ENCODE measurements around the gene LINGO3. TPM values are rescaled to one million over a fixed set of nuclear protein-coding genes. Genes with fewer than 3 reads are reported as not detected.
"Not testable (repeated sequence)": the region's sequence is repeated elsewhere in the genome, so short reads cannot be mapped to it uniquely, and the experiment has no call there.

The LINGO3 gene
- total RNA-seq, 1 experiment from 2014 or later, result not detected

GRCh38 chr19:2282062-2282861, 25.7 kb downstream of the LINGO3 start, which contains the start of gene PEAK3:
TSS of gene PEAK3 (minus strand) at chr19:2282175. CDS start at chr19:2280931, 1,244 bp downstream.
- DNase-seq (ENCODE audit: low read depth), result peak; percentile 71

DNA sequence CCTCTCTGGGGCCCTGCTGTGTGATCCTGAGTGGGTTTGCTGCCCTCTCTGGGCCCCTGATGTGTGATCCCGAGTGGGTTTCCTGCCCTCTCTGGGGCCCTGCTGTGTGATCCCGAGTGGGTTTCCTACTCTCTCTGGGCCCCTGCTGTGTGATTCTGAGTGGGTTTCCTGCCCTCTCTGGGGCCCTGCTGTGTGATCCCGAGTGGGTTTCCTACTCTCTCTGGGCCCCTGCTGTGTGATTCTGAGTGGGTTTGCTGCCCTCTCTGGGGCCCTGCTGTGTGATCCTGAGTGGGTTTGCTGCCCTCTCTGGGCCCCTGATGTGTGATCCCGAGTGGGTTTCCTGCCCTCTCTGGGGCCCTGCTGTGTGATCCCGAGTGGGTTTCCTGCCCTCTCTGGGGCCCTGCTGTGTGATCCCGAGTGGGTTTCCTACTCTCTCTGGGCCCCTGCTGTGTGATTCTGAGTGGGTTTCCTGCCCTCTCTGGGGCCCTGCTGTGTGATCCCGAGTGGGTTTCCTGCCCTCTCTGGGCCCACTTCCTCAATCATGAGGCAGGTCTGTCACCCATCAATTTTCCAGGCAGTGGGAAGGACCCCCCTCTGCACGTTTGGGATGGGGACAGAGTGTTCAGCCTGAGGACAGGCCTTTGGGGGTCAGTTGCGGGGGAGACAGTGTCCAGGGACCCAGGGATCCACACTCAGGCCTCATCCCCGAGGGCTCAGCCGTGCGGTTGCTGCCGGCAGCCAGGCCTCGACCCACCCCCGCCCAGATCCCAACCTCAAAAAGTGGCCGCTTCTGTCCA, 26.5 kb downstream of the LINGO3 start:
- not testable (repeated sequence) for DNase-seq (ENCODE audit: low read depth)

- no peak for DNase-seq (ENCODE audit: low read depth)
Observed at GRCh38 chr19:2280633-2281264, 27.2 kb downstream of the LINGO3 start.

- peak; percentile 45 for DNase-seq (ENCODE audit: low read depth)
Observed at GRCh38 chr19:2278459-2279158, 29.3 kb downstream of the LINGO3 start.

GRCh38 chr19:2277138-2277537, 30.8 kb downstream of the LINGO3 start:
- no peak for DNase-seq (ENCODE audit: low read depth)

- no peak for DNase-seq (ENCODE audit: low read depth)
Observed at GRCh38 chr19:2276429-2276986, 31.4 kb downstream of the LINGO3 start.

GRCh38 chr19:2275588-2276428, 32.1 kb downstream of the LINGO3 start:
- no peak for DNase-seq (ENCODE audit: low read depth)

- DNase-seq (ENCODE audit: low read depth), result peak; percentile 82
Observed at GRCh38 chr19:2274931-2275535, 32.9 kb downstream of the LINGO3 start.

DNA sequence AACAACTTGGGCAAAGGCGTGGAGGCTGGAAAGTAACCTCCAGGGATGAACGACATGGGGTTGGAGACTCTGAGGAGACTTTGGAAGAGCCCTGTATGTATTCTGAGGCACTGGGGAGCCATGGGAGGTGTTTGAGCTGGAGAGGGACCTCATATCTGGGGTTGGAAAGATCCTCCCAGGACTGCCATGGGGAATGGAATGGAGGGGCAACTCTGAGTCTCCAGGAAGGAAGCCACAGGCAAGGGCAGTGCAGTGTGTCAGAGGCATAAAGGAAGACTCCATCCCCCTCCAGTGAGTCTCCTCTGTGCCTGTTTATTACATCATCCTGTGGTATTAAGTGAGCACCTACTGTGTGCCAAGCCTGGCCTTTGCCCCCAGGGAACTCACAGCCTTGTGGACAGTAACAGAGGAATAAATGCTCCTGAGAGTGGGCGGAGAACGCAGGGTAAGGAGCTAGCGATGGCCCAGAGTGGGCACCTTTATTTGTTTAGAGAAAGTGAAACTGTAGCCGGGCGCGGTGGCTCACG, 33.7 kb downstream of the LINGO3 start:
- peak; percentile 45 for DNase-seq (ENCODE audit: low read depth)

DNA sequence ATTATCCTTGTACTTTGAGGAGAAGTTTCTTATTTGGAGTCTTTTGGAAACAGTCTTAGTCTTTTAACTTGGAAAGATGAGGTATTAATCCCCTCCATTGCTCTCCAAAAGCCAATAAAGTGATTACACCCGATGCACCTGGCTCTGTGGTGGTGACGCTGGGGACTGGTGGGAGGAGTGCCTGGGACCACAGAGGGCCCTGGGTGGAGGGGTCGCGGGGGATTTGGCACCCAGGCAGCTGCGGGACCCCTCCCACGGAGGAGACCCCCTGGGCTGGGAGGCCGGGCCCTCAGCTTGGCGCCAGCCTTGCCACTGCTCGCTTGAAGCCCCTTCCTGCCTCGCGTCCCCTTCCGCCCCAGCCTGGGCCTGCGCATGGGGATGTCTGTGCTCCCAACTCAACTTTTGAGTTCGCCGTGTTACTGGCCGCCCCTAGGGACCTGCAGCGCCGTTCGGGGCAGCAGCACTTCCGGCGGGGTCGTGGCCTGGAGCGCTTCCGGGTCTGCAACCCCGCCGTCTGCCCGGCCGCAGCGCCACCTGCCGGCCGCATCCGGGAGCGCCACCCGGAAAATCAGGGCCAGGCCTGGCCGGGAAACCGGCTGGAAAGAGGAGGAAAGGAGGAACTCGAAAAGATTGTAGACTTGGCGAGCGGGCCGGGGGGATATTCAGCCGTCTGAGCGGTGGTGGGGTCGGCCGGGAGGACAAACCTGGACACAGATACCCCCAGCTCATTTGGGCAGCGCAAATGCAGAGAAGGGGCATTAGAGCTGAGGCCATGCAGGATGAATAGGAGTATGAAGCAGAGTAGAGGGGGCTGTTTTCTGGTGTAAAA, 34.4 kb downstream of the LINGO3 start:
- no peak for DNase-seq (ENCODE audit: low read depth)

DNA sequence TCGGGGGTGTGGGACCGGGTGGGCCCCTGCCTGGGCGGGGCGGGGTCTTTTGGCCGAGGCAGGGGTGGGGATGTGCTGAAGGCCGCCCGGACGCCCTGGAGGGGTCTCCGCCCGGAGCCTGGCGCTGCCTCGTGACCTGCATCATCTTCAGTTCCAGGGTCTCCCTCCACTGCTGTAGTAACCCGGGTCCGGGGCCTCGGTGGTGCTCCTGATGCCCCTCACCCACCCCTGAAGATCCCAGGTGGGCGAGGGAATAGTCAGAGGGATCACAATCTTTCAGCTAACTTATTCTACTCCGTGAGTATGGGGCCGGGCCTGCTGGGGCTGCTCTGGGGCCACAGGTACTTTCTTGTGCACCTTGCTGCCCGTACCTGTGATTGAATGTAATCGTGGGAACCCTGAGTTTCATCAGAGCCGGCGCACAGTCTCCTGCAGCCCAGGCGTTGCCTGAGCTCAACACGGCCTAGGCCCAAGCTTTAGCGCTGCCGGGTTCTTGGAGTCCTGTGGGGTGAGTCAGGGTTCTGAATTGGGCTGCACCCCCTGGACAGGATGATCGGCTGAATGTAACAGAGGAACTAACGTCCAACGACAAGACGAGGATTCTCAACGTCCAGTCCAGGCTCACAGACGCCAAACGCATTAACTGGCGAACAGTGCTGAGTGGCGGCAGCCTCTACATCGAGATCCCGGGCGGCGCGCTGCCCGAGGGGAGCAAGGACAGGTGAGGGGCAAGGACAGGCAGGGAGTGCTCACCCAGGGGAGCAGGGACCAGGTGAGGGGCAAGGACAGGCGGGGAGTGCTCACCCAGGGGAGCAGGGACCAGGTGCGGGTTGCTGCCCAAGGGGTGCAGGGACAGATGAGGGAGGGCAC, 36.5 kb downstream of the LINGO3 start:
- DNase-seq (ENCODE audit: low read depth), result peak; percentile 75

GRCh38 chr19:2270423-2271233, 37.3 kb downstream of the LINGO3 start:
- DNase-seq (ENCODE audit: low read depth), result peak; percentile 73

DNA sequence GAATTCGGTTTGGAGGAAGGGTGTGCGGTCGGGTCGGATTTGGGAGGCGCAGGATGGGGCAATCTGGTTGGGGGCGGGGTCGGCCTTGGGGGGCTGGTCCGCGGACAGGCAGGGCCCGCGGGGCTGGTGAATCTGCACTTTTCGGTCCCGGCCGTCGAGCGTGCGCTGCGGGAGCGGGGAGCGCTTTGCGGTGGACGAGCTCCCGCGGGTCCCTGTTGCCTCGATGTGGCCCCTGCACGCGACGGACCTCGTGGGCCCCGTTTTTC, 37.9 kb downstream of the LINGO3 start:
- DNase-seq (ENCODE audit: low read depth), result no peak

GRCh38 chr19:2269244-2270156, 38.5 kb downstream of the LINGO3 start:
- peak; percentile 94 for DNase-seq (ENCODE audit: low read depth)

DNA sequence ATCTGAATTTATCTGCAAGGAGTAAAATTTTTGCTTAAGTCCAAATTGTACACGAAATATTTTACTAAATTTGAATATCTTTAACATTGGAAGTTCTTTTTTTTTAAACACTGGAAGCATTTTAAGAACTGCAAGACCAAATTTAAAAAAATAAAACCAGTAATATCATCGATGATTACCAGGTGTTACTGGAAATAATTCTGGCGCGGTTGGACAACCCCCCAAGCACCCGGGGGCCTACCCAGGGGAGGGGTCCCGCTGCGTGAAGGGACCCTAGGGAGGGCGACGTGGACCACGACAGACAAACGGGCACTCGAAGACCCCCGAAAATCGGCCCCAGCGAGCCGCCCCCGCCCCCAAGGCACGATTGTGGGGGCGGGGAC, 39.1 kb downstream of the LINGO3 start:
- DNase-seq (ENCODE audit: low read depth), result no peak

DNA sequence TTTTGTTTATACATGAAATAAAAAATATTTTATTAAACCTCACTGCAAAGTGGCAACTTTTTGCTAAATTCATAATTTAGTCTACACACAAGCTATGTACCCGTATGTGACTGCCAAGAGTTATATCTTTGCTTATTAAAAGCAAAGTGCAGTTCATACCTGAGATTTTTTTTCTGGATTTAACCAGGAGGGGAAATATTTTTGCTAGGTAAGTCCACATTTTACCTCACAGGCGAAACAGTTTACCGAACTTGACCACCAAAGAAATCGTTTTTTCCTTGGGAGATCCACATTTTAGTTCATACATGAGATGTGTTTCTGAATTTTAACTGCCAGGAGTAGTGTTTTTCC, 39.5 kb downstream of the LINGO3 start:
- no peak for DNase-seq (ENCODE audit: low read depth)
